ENCODE data around the gene UNC79. TPM values are rescaled to one million over a fixed set of nuclear protein-coding genes. Genes with fewer than 3 reads are reported as not detected.

The UNC79 gene
- total and polyA plus RNA-seq, 9 donors = 0.04 to 1.1 (median 0.15) TPM

DNA sequence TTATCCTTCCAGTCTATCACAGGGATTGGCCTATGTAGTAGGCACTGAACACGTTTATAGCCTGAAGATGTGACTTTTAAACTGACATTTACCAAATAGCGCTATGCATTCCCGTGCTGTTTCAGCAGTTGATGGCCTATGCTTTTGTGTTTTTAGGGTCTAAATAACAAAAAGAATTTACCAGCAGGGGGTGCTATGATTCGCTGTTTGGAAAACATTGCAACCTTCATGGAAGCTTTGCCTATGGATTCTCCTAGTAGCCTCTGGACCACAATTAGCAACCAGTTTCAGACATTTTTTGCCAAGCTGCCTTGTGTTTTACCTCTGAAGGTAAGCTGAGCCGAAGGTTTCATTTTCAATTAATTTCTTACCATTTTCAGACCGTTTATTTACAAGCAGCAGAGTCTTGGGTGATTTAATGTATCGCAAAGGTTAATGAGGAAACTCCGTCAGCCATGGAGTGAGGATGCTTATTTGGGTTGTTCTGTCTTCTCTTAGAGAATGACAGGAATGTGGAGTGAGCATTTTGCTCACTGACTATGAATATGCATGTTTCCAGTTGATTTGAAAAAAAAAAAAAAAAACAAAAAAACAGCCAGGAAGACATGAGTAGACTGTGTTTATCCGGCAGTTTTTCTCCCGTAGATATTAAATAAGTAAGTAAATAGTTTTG, 224.5 kb downstream of the UNC79 start:
- Histone ChIP-seq H3K4me3 (no peak overlapping the region), H3K27me3 (no peaks in the 10 kb centered on the region), H3K27ac (no peak overlapping the region), H3K9me3 (no peaks in the 10 kb centered on the region), H3K36me3 (no peaks in the 10 kb centered on the region), H3K4me1 (ENCODE audit: insufficient read depth) (no peaks in the 10 kb centered on the region)
- 29 to 34% (median 32%) methylated on average over 10 of the region's 10 CpGs for WGBS, 3 donors
- intact Hi-C loops (cut with DNase I) = loop anchor here in 3 of 4 donors (5.0 to 10.0 kb wide), 4 partner anchors 130 to 240 kb away; partner anchors contain the start of gene PRIMA1 (in 2 of the 3)
- TF ChIP-seq POLR2A (IDR thresholded peaks at IDR 0.05) = no peak
- peak in 2 of 3 donors; percentile 44 to 51 for TF ChIP-seq CTCF (IDR thresholded peaks at IDR 0.05)
- DNase-seq = peak in 1 of 5 donors; percentile 20

- no peak overlapping the region for H3K4me3 ChIP-seq
- DNase-seq = no peak
- no peaks in the 10 kb centered on the region for H3K4me1 ChIP-seq (ENCODE audit: insufficient read depth)
- no peaks in the 10 kb centered on the region for H3K9me3 ChIP-seq
- TF ChIP-seq EP300 (IDR thresholded peaks at IDR 0.05) = no peak
- TF ChIP-seq CTCF (IDR thresholded peaks at IDR 0.05) = no peak
- TF ChIP-seq POLR2A (IDR thresholded peaks at IDR 0.05) = no peak
- no peaks in the 10 kb centered on the region for H3K27me3 ChIP-seq
- no peak overlapping the region for H3K27ac ChIP-seq
- WGBS, 3 donors = 64 to 77% (median 76%) methylated on average over 6 of the region's 6 CpGs
- H3K36me3 ChIP-seq = no peaks in the 10 kb centered on the region
- intact Hi-C loops (cut with DNase I) = loop anchor here in 3 of 4 donors (5.0 to 10.0 kb wide), 4 partner anchors 127 to 237 kb away; partner anchors contain the start of gene PRIMA1 (in 2 of the 3)
These were observed 227.1 kb downstream of the UNC79 start for GRCh38 chr14:93657875-93658274.

DNA sequence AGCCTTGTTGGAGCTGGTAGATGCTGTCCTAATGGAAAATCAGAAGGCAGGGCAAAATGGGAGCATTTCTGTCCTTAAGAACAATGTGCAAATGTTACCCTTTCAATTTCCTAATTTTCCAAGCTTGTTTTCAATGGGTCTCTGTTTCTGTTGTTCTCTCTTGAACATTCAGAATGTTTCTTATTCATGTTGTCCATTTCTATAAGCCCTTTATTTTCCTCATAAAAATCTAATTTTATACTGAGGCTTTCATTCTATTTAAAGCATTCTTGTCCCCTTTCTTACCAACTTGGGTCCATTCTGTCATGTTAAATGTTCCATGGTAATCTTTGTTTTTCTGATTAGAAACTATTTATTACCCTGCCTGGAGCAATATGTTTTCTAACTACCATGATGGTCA, 232.6 kb downstream of the UNC79 start:
- Histone ChIP-seq H3K27me3 (no peaks in the 10 kb centered on the region), H3K36me3 (no peaks in the 10 kb centered on the region), H3K27ac (no peak overlapping the region), H3K9me3 (no peaks in the 10 kb centered on the region), H3K4me1 (ENCODE audit: insufficient read depth) (no peaks in the 10 kb centered on the region), H3K4me3 (no peak overlapping the region)
- DNase-seq = no peak
- intact Hi-C loops (cut with DNase I) = no loop called here
- TF ChIP-seq POLR2A (IDR thresholded peaks at IDR 0.05) (no peak), EP300 (IDR thresholded peaks at IDR 0.05) (no peak), CTCF (IDR thresholded peaks at IDR 0.05) (no peak)

- no peak for DNase-seq
- Histone ChIP-seq H3K9me3 (no peaks in the 10 kb centered on the region), H3K27ac (no peak overlapping the region), H3K27me3 (no peaks in the 10 kb centered on the region), H3K4me3 (no peak overlapping the region), H3K4me1 (ENCODE audit: insufficient read depth) (no peaks in the 10 kb centered on the region), H3K36me3 (no peaks in the 10 kb centered on the region)
- intact Hi-C loops (cut with DNase I) = no loop called here
- TF ChIP-seq EP300 (IDR thresholded peaks at IDR 0.05) (no peak), POLR2A (IDR thresholded peaks at IDR 0.05) (no peak), CTCF (IDR thresholded peaks at IDR 0.05) (no peak)
These were observed 234.4 kb downstream of the UNC79 start for GRCh38 chr14:93665169-93665568.

All from ovary (tissue), 9 donors.